Smooth muscle cell (in vitro differentiated cells): ENCODE measurements around the gene HSBP1L1. TPM values are rescaled to one million over a fixed set of nuclear protein-coding genes. Genes with fewer than 3 reads are reported as not detected.

Experiments used
- DNase-seq: peaks from one replicate; lab custom pipeline; 2025; ENCODE audit not compliant: unreplicated experiment; lab: John Stamatoyannopoulos, UW
- H2AFZ ChIP-seq: fragments of 200-600 bp; sonication (generic); 2 replicates; pipeline ENCODE4 v1.6.0; 2016; ENCODE audit warnings: antibody characterized with exemption, low read depth, mild to moderate bottlenecking
- H3F3A ChIP-seq: fragments of 200-600 bp; sonication (generic); 2 replicates; pipeline ENCODE4 v1.6.0; 2017; ENCODE audit warnings: antibody characterized with exemption, low read depth
- H3K27ac ChIP-seq: fragments of 200-600 bp; sonication (generic); 2 replicates; pipeline ENCODE4 v1.5.1; 2016; ENCODE audit warnings: low read depth, mild to moderate bottlenecking
- H3K27me3 ChIP-seq: fragments of 200-600 bp; sonication (generic); 2 replicates; pipeline ENCODE4 v1.6.1; 2016; ENCODE audit warnings: low read depth, mild to moderate bottlenecking
- H3K36me3 ChIP-seq: fragments of 200-600 bp; sonication (generic); 2 replicates; pipeline ENCODE4 v1.5.1; 2016; ENCODE audit warnings: low read depth
- H3K4me1 ChIP-seq: fragments of 200-600 bp; sonication (generic); 2 replicates; pipeline ENCODE4 v1.5.1; 2016; ENCODE audit warnings: low read depth
- H3K4me2 ChIP-seq: fragments of 200-600 bp; sonication (generic); 2 replicates; pipeline ENCODE4 v1.6.0; 2016; ENCODE audit warnings: mild to moderate bottlenecking
- H3K4me3 ChIP-seq: fragments of 200-600 bp; sonication (generic); 2 replicates; pipeline ENCODE4 v1.5.1; 2016; ENCODE audit warnings: mild to moderate bottlenecking
- H3K79me2 ChIP-seq: fragments of 200-600 bp; sonication (generic); 2 replicates; pipeline ENCODE4 v1.6.0; 2016; ENCODE audit warnings: low read depth, mild to moderate bottlenecking
- H3K9ac ChIP-seq: fragments of 200-600 bp; sonication (generic); 2 replicates; pipeline ENCODE4 v1.6.0; 2016; ENCODE audit warnings: low read depth
- H3K9me3 ChIP-seq: fragments of 200-600 bp; sonication (generic); replicated peaks from 2 replicates; pipeline ENCODE4 v1.5.1; 2016; ENCODE audit warnings: low read depth
- H4K20me1 ChIP-seq: fragments of 200-600 bp; sonication (generic); 2 replicates; pipeline ENCODE4 v1.6.0; 2016; ENCODE audit warnings: low read depth
- CTCF ChIP-seq: fragments of 200-600 bp; sonication (generic); IDR thresholded peaks from 2 replicates; pipeline ENCODE4 v1.5.1; 2017; ENCODE audit warnings: borderline replicate concordance, mild to moderate bottlenecking, antibody characterized with exemption; ENCODE audit not compliant: insufficient read depth, poor library complexity, severe bottlenecking
- WGBS: methylation state at CpG from one replicate; pipeline ENCODE4 v1.1.7; 2016; ENCODE audit warnings: low lambda C conversion rate; 5-methylcytosine and 5-hydroxymethylcytosine counted together
- polyA plus RNA-seq: library from polyadenylated mRNA; unstranded; fragments of >200 nt; fragmentation: Nextera tagmentation; extraction: Ambion mirVana; gene quantifications from 2 replicates; pipeline ENCODE4 v1.2.1, GENCODE V29; 2016
- total RNA-seq: library from RNA; depleted of rRNA; stranded (reverse); fragments of >200 nt; gene quantifications from 2 replicates; pipeline ENCODE4 v1.2.3, GENCODE V29; 2014

HSBP1L1 gene
- total and polyA plus RNA-seq, 2 experiments from 2014 or later = 12.4 to 24.6 TPM

- Histone ChIP-seq H3K27me3 (no peaks in the 10 kb centered on the region), H3K9me3 (no peaks in the 10 kb centered on the region), H4K20me1 (peaks cover 99% of the 10 kb centered on the region), H3K36me3 (no peaks in the 10 kb centered on the region), H3K4me2 (no peak overlapping the region), H3K27ac (no peak overlapping the region), H2AFZ (no peak overlapping the region), H3K9ac (no peak overlapping the region), H3K4me3 (no peak overlapping the region), H3K79me2 (peaks cover 68% of the 10 kb centered on the region), H3K4me1 (no peaks in the 10 kb centered on the region), H3F3A (no peaks in the 10 kb centered on the region)
- 97% methylated on average over 18 of the region's 20 CpGs for WGBS
- DNase-seq = no peak
- no peak for TF ChIP-seq CTCF
These were observed 20.8 kb upstream of the HSBP1L1 start for GRCh38 chr18:79943608-79944125.

- Histone ChIP-seq H3K79me2 (peaks cover 68% of the 10 kb centered on the region), H3K9ac (no peak overlapping the region), H3K27me3 (no peaks in the 10 kb centered on the region), H3K36me3 (no peaks in the 10 kb centered on the region), H3F3A (no peaks in the 10 kb centered on the region), H2AFZ (no peak overlapping the region), H3K9me3 (no peaks in the 10 kb centered on the region), H3K4me2 (no peak overlapping the region), H3K4me1 (no peaks in the 10 kb centered on the region), H3K4me3 (no peak overlapping the region), H3K27ac (no peak overlapping the region), H4K20me1 (peaks cover 99% of the 10 kb centered on the region)
- no peak for TF ChIP-seq CTCF
- 90% methylated on average over 11 of the region's 11 CpGs for WGBS
- DNase-seq = no peak
These were observed 20.2 kb upstream of the HSBP1L1 start for GRCh38 chr18:79944126-79944731.

GRCh38 chr18:79944746-79945117 is 19.7 kb upstream of the HSBP1L1 start:
- Histone ChIP-seq H3K36me3 (no peaks in the 10 kb centered on the region), H2AFZ (no peak overlapping the region), H3K9ac (no peak overlapping the region), H4K20me1 (peaks cover 99% of the 10 kb centered on the region), H3K4me3 (no peak overlapping the region), H3F3A (no peaks in the 10 kb centered on the region), H3K4me1 (no peaks in the 10 kb centered on the region), H3K4me2 (no peak overlapping the region), H3K27ac (no peak overlapping the region), H3K9me3 (no peaks in the 10 kb centered on the region), H3K79me2 (peaks cover 68% of the 10 kb centered on the region), H3K27me3 (no peaks in the 10 kb centered on the region)
- DNase-seq = no peak
- WGBS = 78% methylated on average over 3 of the region's 3 CpGs
- no peak for TF ChIP-seq CTCF
